Activated CD8-positive, alpha-beta T cell treated with anti-CD3 and anti-CD28 coated beads for 36 hours (primary cell): ENCODE results near the gene CLIP1. TPM values are rescaled to one million over a fixed set of nuclear protein-coding genes. Genes with fewer than 3 reads are reported as not detected.

ENCODE experiments used
- ATAC-seq: fragments of 200-7000 bp; cut with Tn5 transposase; one replicate; pipeline ENCODE4 v1.10.0; 2021; ENCODE audit warnings: mild to moderate bottlenecking, moderate library complexity
- CTCF ChIA-PET: fragments of 350-600 bp; sonication (Branson Sonifier 250); formaldehyde crosslinking; loops from one replicate; lab custom pipeline; 2021; ENCODE audit warnings: antibody characterized with exemption; lab: Charles Lee
- POLR2A ChIA-PET: fragments of 350-600 bp; sonication (Branson Sonifier 250); formaldehyde crosslinking; loops from one replicate; lab custom pipeline; 2021; ENCODE audit warnings: antibody characterized with exemption; lab: Charles Lee
- DNase-seq: peaks from one replicate; pipeline ENCODE4 v3.0.0-alpha.2; 2020
- H3K27ac Mint-ChIP-seq: one replicate; pipeline ENCODE4 v1.8.0; 2021; ENCODE audit warnings: mild to moderate bottlenecking, mixed read lengths
- H3K27me3 Mint-ChIP-seq: one replicate; pipeline ENCODE4 v1.8.0; 2021; ENCODE audit warnings: mixed read lengths
- H3K36me3 Mint-ChIP-seq: one replicate; pipeline ENCODE4 v1.8.0; 2021; ENCODE audit warnings: low read depth, mixed read lengths
- H3K4me1 Mint-ChIP-seq: one replicate; pipeline ENCODE4 v1.8.0; 2021; ENCODE audit warnings: low read depth, mixed read lengths
- H3K4me3 Mint-ChIP-seq: one replicate; pipeline ENCODE4 v1.8.0; 2021; ENCODE audit warnings: mild to moderate bottlenecking, moderate library complexity, mixed read lengths
- H3K9me3 Mint-ChIP-seq: one replicate; pipeline ENCODE4 v1.8.0; 2021; ENCODE audit warnings: mixed read lengths
- intact Hi-C: fragments of 100-400 bp; cut with micrococcal nuclease; formaldehyde crosslinking; loops from one replicate; pipeline ENCODE4 v1.10.0; 2022
- total RNA-seq, 2 experiments: library from RNA; stranded (reverse); gene quantifications; one replicate each; pipeline ENCODE4 v1.2.3, GENCODE V29; 2021
- TF ChIP-seq, protein P1 (sequence below): fragments of 200-600 bp; IDR thresholded peaks from one replicate; pipeline ENCODE4 v1.8.0; 2022; ENCODE audit warnings: antibody characterized with exemption, mild to moderate bottlenecking

Gene CLIP1
- total RNA-seq, 2 experiments from 2014 or later, result 29.4 to 32.4 TPM

DNA sequence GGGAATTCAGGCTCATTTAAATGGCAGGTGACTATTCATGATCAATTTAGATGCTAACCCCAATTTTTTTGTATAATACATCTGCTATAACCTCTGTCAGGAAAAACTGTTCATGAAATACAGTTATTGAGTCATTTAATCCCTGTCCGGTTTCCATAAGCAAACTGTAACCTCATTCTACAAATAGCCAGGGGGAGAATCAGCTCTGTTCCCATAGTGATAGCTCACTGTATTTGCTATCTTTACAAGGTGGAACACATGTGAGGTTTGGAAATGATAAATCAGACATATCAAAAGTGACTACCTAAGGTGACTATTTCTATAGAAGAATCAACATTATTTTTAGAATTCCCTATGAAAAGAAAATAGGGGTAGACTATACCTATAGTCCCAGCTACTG is 117.5 kb downstream of the CLIP1 start:
- CTCF ChIA-PET, result interaction anchor here (0.7 to 1.7 kb wide), 4 partner anchors 10 to 60 kb away, joined by 3 to 4 read pairs (median 4); no protein-coding TSS in a partner anchor
- Mint-ChIP-seq H3K4me3 (no peak overlapping the region), H3K27ac (no peak overlapping the region), H3K9me3 (no peaks in the 10 kb centered on the region), H3K36me3 (peaks cover 3% of the 10 kb centered on the region), H3K4me1 (no peaks in the 10 kb centered on the region), H3K27me3 (no peaks in the 10 kb centered on the region)
- TF ChIP-seq, protein P1, sequence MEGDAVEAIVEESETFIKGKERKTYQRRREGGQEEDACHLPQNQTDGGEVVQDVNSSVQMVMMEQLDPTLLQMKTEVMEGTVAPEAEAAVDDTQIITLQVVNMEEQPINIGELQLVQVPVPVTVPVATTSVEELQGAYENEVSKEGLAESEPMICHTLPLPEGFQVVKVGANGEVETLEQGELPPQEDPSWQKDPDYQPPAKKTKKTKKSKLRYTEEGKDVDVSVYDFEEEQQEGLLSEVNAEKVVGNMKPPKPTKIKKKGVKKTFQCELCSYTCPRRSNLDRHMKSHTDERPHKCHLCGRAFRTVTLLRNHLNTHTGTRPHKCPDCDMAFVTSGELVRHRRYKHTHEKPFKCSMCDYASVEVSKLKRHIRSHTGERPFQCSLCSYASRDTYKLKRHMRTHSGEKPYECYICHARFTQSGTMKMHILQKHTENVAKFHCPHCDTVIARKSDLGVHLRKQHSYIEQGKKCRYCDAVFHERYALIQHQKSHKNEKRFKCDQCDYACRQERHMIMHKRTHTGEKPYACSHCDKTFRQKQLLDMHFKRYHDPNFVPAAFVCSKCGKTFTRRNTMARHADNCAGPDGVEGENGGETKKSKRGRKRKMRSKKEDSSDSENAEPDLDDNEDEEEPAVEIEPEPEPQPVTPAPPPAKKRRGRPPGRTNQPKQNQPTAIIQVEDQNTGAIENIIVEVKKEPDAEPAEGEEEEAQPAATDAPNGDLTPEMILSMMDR, result no peak
- POLR2A ChIA-PET, result no interaction called here
- intact Hi-C loops, result no loop called here
- ATAC-seq, result no peak
- DNase-seq, result no peak

DNA sequence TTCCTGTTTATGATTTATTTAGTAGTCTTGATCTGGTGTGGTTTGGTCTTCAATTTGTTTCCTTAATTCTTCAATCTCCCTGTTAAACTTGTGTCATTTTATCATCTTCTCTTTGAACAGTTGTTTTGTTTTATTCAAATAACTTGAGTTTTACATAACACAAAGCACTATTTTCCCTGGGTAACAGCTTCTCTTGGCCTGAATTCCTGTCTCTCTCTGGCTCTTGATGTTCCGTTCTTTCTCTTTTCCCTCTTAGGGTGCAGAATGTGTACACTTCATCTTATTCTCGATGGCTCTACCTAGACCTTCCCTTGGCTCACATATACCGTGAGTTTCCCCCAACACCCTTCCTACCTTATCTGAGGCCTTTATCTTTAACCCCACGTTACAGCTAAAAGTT is 119.4 kb downstream of the CLIP1 start:
- H3K27me3 Mint-ChIP-seq, result no peaks in the 10 kb centered on the region
- intact Hi-C loops, result no loop called here
- DNase-seq (no peak), ATAC-seq (no peak)
- ChIA-PET CTCF (no interaction called here), POLR2A (no interaction called here)
- H3K27ac Mint-ChIP-seq, result no peak overlapping the region
- TF ChIP-seq, protein P1, result no peak
- no peak overlapping the region for H3K4me3 Mint-ChIP-seq
- no peaks in the 10 kb centered on the region for H3K9me3 Mint-ChIP-seq
- no peaks in the 10 kb centered on the region for H3K4me1 Mint-ChIP-seq
- peaks cover 4% of the 10 kb centered on the region for H3K36me3 Mint-ChIP-seq

DNA sequence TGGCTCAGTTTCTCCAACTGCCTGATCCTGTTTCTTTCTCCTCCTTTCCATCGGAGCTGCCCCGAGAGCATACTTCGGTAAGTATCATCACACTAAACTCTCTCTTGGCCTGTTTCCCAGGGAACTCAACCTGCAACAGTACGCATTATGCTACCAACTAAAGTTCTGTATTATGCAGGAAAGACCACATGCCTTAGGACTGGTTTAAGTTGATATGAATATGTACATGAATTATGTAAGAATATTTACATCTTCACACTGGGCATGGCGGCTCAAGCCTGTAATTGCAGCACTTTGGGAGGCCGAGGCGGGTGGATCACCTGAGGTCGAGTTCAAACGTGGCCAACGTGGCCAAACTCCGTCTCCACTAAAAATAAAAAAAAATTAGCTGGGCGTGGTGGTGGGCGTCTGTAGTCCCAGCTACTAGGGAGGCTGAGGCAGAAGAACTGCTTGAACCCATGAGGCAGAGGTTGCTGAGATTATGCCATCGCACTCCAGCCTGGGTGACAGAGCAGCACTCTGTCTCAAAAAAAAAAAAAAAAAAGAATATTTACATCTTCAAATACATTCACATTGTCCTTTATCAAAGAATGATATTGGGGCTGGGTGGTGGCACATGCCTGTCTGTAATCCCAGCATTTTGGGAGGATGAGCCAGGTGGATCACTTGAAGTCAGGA is 124.3 kb downstream of the CLIP1 start:
- no peaks in the 10 kb centered on the region for H3K9me3 Mint-ChIP-seq
- DNase-seq, result no peak
- intact Hi-C loops, result no loop called here
- H3K4me1 Mint-ChIP-seq, result peaks cover under 1% of the 10 kb centered on the region
- H3K4me3 Mint-ChIP-seq, result no peak overlapping the region
- H3K36me3 Mint-ChIP-seq, result peaks cover 15% of the 10 kb centered on the region
- no peak overlapping the region for H3K27ac Mint-ChIP-seq
- ChIA-PET POLR2A (no interaction called here), CTCF (interaction anchor here (1.0 to 1.4 kb wide), 2 partner anchors 38 to 75 kb away, joined by 3 to 4 read pairs; no protein-coding TSS in a partner anchor)
- TF ChIP-seq, protein P1, result no peak
- ATAC-seq, result no peak
- no peaks in the 10 kb centered on the region for H3K27me3 Mint-ChIP-seq

DNA sequence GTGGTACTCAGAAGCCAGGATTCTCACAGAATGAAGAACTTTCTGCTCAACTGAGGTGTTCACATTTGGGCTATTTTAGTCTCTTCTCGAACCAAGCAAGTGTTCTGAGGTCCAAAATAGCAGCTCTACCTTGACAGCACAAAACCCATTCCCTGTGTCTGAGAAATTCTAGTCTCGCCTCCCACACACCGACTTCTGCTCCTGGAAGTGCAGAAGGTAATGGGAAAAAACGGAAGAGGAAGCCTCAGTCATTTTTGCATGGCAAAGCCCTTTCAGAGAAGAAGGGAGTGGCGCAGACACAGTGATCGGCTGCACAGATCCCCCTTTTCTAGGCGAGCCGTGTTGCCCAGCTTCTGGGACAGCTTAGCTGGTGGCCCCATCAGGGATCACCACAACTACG is 125.0 kb downstream of the CLIP1 start:
- DNase-seq (no peak), ATAC-seq (no peak)
- intact Hi-C loops, result no loop called here
- Mint-ChIP-seq H3K4me1 (peaks cover 4% of the 10 kb centered on the region), H3K27ac (no peak overlapping the region), H3K27me3 (no peaks in the 10 kb centered on the region), H3K9me3 (no peaks in the 10 kb centered on the region), H3K4me3 (no peak overlapping the region), H3K36me3 (peaks cover 17% of the 10 kb centered on the region)
- ChIA-PET CTCF (interaction anchor here (0.9 to 1.5 kb wide), 4 partner anchors 8 to 76 kb away, joined by 3 to 4 read pairs (median 4); no protein-coding TSS in a partner anchor), POLR2A (interaction anchor here (0.9 to 1.1 kb wide), 2 partner anchors 22 to 959 kb away, joined by 3 read pairs; no protein-coding TSS in a partner anchor)
- TF ChIP-seq, protein P1, result no peak

DNA sequence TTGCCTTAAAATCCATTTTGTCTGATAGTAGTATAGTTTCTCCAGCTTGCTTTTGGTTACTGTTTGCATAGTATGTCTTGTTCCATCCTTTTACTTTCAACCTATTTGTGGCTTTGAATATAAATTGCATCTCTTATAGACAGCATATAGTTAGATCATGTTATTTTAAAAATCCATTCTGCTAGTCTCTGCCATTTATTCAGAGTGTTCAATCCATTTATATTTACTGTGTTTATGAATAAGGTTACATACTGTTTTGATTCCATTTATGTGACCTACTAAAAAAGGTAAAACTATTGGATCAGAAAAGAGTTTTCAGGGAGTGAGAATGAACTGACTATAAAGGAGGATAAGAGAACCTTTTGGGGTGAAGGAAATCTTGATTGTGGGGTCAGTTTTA is 126.6 kb downstream of the CLIP1 start:
- CTCF ChIA-PET, result no interaction called here
- Mint-ChIP-seq H3K9me3 (no peaks in the 10 kb centered on the region), H3K4me3 (no peak overlapping the region), H3K27ac (no peak overlapping the region), H3K36me3 (peaks cover 17% of the 10 kb centered on the region), H3K4me1 (peaks cover 4% of the 10 kb centered on the region), H3K27me3 (no peaks in the 10 kb centered on the region)
- TF ChIP-seq, protein P1, result no peak
- intact Hi-C loops, result no loop called here
- POLR2A ChIA-PET, result no interaction called here
- no peak for ATAC-seq
- DNase-seq, result no peak
